GM19043 (cell line): Measurements from ENCODE around the gene SNX30.

ENCODE experiments used
- ATAC-seq: cut with Tn5 transposase; IDR thresholded peaks from one replicate; pipeline ENCODE4 v1.9.1; 2021; ENCODE audit warnings: low read depth; ENCODE audit not compliant: unreplicated experiment

The SNX30 gene

GRCh38 chr9:112852741-112853504, 102.4 kb downstream of the SNX30 start:
- ATAC-seq, result no peak

- ATAC-seq, result no peak
Measured at GRCh38 chr9:112853882-112854585, 103.5 kb downstream of the SNX30 start.

GRCh38 chr9:112854657-112855056, 104.1 kb downstream of the SNX30 start:
- ATAC-seq, result no peak

DNA sequence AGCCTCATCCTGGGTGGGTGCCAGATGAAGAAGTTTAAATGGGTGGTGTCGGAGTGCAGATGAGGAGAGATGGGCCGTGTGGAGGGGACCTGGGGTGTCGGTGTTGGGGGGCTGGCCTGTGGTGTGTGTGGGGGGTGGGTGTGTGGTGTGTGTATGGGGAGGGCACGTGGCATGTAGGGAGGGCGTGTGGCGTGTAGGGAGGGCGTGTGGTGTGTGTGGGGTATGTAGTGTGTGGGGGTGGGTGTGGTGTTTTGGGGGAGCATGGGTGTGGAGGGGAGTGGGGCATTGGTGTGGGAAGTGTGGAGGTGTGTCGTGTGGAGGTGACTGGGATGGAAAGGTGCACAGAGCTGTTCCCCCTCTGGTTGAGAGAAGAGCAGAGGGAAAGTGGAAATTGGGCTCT, 105.6 kb downstream of the SNX30 start:
- no peak for ATAC-seq

GRCh38 chr9:112856843-112857242, 106.3 kb downstream of the SNX30 start:
- no peak for ATAC-seq

- no peak for ATAC-seq
Measured at GRCh38 chr9:112858005-112858404, 107.4 kb downstream of the SNX30 start.

- peak; percentile 56 for ATAC-seq
Measured at GRCh38 chr9:112858625-112859147, 108.1 kb downstream of the SNX30 start.

DNA sequence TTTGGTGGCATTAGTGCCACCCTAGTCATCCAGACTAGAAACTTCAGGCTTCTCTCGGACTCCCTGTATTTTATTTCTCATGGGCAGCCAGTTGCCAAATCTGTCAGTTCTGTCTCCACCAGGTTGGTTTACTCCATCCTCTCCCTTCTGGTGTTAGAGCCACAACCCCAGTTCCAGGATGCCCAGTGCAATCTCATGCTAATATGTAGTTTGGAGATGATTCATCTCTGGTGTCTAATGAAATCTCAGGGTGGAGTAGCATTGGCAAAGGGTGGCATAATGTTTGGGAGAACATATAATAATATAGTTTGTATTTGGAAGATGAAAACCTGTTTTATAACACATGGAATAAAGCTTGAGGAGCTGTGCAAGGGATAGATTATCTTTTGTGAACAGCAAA, 109.9 kb downstream of the SNX30 start:
- ATAC-seq, result no peak

- ATAC-seq, result no peak
Measured at GRCh38 chr9:112861155-112861554, 110.6 kb downstream of the SNX30 start.

DNA sequence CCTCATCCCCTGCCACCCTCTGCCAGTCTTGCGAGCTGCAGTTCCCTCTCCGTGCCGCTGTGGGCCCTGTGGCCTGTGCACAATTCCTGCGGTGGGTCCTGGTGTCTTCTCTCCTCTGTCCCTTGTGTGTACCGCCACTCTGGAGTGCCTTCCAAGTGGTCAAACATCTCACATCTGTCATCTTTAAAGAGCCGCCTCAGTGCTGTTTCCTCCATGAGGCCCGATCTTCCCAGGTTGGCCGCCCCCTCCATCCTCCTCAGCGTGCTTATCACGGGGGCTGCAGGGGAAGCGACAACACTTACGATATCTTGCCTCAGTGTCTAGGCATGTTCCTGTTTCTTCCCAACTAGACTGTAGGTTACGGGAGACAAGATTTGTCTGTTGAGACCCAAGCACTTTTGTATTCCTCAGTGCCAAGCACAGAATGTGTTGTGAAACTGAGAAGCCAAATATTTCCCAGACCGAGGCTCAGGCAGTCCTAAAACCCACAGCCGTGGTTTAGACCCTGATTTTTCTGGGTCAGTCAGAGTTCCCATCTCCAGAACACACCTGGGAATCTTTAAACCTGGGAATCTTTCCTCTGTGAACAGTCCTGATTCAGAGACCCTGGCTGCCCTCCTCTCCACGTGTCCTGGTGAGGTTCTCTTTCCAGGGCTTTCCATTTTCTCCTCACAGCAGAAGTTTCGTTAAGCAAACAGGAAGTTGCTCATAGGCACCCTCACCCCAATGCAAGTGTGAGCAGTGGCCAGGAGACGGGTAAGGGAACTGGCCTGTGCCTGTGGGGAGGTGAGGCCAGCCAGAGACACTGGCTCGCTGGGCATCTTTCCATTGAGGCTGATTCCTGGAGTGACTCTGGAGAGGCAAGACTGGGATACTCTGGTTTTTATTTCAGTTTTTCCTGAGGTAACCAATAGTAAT, 111.3 kb downstream of the SNX30 start:
- ATAC-seq, result no peak

DNA sequence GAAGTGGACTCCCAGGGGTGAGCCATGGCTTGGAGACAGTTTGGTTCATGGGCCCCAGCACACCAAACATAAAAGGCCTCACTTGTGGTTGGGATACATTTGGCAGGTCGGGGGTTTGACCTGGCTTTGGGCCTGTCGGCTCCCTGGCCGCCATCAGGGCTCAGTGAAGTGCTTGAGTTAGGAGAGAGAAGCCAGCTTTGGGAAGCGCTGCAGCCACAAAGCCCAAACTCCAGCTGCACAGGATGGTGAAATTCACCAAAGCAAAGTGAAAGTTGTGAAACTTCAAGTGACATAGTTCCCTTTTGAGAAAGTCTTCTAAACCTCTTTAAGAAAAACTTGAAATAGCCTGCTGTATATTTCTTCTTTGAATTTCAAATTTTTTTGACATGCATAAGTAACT, 112.7 kb downstream of the SNX30 start:
- ATAC-seq, result no peak

DNA sequence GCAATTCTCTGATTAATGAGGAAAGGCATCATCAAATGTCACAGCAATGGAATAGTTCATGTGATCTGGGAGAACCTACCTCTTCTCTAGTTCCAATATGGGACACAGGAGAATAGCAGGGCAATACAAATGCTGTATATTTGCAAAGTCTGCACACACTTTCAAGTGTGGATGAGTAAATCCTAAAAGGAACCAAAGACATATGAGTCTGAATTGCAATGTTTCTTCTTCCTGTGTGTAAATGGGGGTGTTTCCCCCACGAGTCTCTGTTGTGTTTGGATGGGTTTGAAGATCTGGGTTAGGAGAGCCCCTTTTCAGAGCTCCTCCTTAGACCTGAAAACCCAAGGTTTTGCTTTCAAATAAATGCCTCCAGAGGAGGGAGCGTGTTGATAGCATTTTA, 113.2 kb downstream of the SNX30 start:
- ATAC-seq, result no peak

- ATAC-seq, result no peak
Measured at GRCh38 chr9:112864403-112864802, 113.8 kb downstream of the SNX30 start.

DNA sequence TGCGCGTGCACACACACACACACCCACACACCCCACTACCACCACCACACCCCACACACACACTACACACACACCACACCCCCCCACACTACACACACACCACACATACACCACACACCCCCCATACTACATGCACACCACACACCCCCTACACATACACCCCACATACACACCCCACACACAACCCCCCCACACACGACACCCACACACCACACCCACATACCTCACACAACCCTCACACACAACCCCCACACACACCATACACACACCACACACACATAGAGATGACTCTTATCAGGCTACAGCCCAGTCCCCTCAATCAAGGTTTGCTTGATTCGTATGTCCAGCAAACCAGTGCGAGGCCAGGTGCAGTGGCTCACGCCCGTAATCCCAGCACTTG, 114.4 kb downstream of the SNX30 start:
- no peak for ATAC-seq

DNA sequence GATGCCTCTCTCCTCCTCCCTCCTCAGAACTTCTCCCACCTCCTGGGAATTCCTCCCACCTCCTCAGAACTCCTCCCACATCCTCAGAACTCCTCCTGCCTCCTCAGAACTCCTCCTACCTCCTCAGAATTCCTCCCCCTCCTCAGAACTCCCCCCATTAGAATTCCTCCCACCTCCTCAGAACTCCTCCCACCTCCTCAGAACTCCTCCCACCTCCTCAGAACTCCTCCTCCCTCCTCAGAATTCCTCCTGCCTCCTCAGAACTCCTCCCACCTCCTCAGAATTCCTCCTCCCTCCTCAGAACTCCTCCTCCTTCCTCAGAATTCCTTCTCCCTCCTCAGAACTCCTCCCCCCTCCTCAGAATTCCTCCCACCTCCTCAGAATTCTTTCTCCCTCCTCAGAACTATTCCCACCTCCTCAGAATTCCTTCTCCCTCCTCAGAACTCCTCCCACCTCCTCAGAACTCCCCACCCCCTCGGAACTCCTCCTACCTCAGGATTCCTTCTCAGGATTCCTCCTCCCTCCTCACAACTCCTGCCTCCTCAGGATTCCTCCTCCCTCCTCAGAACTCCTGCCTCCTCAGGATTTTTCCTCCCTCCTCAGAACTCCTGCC, 116.2 kb downstream of the SNX30 start:
- ATAC-seq, result no peak

GRCh38 chr9:112867275-112867991, 116.9 kb downstream of the SNX30 start:
- no peak for ATAC-seq

DNA sequence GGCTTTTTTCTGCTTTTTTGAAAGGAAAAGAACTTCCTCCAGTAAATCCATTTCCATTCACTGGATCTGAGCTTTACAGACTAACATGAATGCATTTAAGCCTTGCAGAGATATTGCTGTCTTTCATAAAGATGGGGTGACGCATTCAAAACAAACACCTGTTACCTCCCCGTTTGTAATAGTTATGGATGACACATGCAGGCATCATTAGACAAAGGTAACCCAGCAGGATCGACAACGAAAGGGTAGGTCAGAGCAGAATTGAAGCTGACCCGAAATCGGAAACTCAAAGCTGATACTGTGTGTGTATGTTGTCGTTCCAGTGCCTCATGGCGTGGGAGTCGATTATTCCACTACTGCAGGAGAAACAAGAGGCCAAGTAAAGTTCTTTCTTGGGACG, 117.9 kb downstream of the SNX30 start:
- no peak for ATAC-seq

DNA sequence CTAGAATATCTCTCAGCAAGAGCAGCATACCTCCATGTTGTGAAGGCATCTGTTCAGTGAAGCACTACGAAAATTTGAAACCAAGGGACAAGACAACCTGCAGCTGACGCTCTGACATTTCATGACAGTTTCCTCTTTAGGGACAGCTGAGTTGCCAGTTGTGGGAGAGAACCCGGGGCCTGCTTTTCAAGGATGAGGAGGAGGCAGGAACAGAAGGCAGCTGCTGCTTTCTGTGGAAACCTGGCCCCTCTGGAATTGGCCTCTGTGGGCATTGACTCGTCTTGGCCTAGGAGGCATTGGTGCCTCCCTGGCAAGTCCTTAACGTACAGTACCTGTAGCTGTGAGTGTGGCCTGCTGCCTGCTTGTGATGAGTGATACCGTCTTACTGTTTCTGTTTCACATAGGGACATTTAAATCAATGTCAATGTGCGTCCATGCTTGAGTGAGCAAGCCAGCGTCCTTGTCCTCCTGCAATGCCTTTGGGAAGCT, 118.5 kb downstream of the SNX30 start:
- ATAC-seq, result no peak

GRCh38 chr9:112869917-112870316, 119.4 kb downstream of the SNX30 start:
- ATAC-seq, result no peak

DNA sequence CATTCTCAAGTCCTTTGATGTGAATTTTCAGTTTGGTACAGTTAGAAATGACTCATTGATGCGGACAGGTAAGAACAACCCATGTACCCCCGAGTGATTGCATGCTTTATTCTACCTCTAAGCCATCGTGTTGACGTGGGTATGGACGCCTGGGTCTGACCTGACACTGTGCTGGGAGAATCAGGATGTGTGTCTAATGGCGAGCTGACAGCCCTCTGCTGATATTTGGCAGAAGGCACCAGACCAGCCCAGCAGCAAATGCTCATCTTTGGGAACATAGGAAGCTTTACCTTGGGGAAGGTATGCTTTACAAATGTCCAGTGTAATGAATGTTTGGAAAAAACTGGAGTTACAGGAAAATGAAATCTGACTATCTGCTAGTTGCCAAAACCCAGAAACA, 120.0 kb downstream of the SNX30 start:
- ATAC-seq, result no peak
